GM23338 (cell line): ENCODE results near the gene TENT5C. TPM values are rescaled to one million over a fixed set of nuclear protein-coding genes. Genes with fewer than 3 reads are reported as not detected.
A peak's percentile ranks its signal among the peaks of the same experiment; 100 is the strongest.

Experiments used
- ATAC-seq: fragments of 200-7000 bp; cut with Tn5 transposase; 3 replicates; pipeline ENCODE4 v1.9.1; 2020
- DNase-seq: peaks from one replicate; pipeline ENCODE4 v3.0.0-alpha.2; 2015; ENCODE audit warnings: low spot score
- H2AFZ ChIP-seq: fragments of 200-600 bp; sonication (generic); 2 replicates; pipeline ENCODE4 v1.8.0; 2016; ENCODE audit warnings: antibody characterized with exemption, mild to moderate bottlenecking, moderate library complexity
- H3F3A ChIP-seq: fragments of 200-600 bp; sonication (generic); replicated peaks from 2 replicates; pipeline ENCODE4 v1.8.0; 2017; ENCODE audit warnings: antibody characterized with exemption, mixed run types, low read depth
- H3K27ac ChIP-seq: fragments of 200-600 bp; sonication (generic); 2 replicates; pipeline ENCODE4 v1.6.1; 2016; ENCODE audit warnings: low read depth
- H3K27me3 ChIP-seq: fragments of 200-600 bp; sonication (generic); 2 replicates; pipeline ENCODE4 v1.8.0; 2016; ENCODE audit warnings: mild to moderate bottlenecking, mixed run types, moderate library complexity; ENCODE audit not compliant: insufficient read depth
- H3K36me3 ChIP-seq: fragments of 200-600 bp; sonication (generic); 2 replicates; pipeline ENCODE4 v1.8.0; 2016; ENCODE audit warnings: mild to moderate bottlenecking; ENCODE audit not compliant: insufficient read depth
- H3K4me1 ChIP-seq: fragments of 200-600 bp; sonication (generic); 2 replicates; pipeline ENCODE4 v1.8.0; 2016; ENCODE audit warnings: mild to moderate bottlenecking, moderate library complexity; ENCODE audit not compliant: insufficient read depth
- H3K4me2 ChIP-seq: fragments of 200-600 bp; sonication (generic); 2 replicates; pipeline ENCODE4 v1.7.1; 2017; ENCODE audit warnings: mixed run types
- H3K4me3 ChIP-seq: fragments of 200-600 bp; sonication (generic); 2 replicates; pipeline ENCODE4 v1.6.1; 2016; ENCODE audit warnings: mixed run types
- H3K79me2 ChIP-seq: fragments of 200-600 bp; sonication (generic); replicated peaks from 2 replicates; pipeline ENCODE4 v1.8.0; 2017; ENCODE audit warnings: mild to moderate bottlenecking; ENCODE audit not compliant: insufficient read depth
- H3K9me2 ChIP-seq: fragments of 200-600 bp; sonication (generic); 2 replicates; pipeline ENCODE4 v1.8.0; 2017; ENCODE audit not compliant: insufficient read depth
- H4K20me1 ChIP-seq: fragments of 200-600 bp; sonication (generic); replicated peaks from 2 replicates; pipeline ENCODE4 v1.8.0; 2017; ENCODE audit warnings: mild to moderate bottlenecking; ENCODE audit not compliant: insufficient read depth
- H3K27ac Mint-ChIP-seq: 2 replicates; pipeline ENCODE4 v1.8.0; 2020; ENCODE audit warnings: inconsistent platforms, mild to moderate bottlenecking, moderate library complexity, mixed read lengths
- H3K27me3 Mint-ChIP-seq: 3 replicates; pipeline ENCODE4 v1.8.0; 2022; ENCODE audit warnings: low read depth, mild to moderate bottlenecking, moderate library complexity, mixed read lengths, inconsistent platforms; ENCODE audit not compliant: insufficient read depth, poor library complexity
- H3K36me3 Mint-ChIP-seq: 3 replicates; pipeline ENCODE4 v1.8.0; 2021; ENCODE audit warnings: low read depth, mild to moderate bottlenecking, inconsistent platforms, moderate library complexity, mixed read lengths
- H3K4me1 Mint-ChIP-seq: 3 replicates; pipeline ENCODE4 v1.8.0; 2020; ENCODE audit warnings: mild to moderate bottlenecking, inconsistent platforms, mixed read lengths
- H3K4me3 Mint-ChIP-seq: 3 replicates; pipeline ENCODE4 v1.8.0; 2021; ENCODE audit warnings: moderate library complexity, mild to moderate bottlenecking, inconsistent platforms, mixed read lengths
- H3K9me3 Mint-ChIP-seq: 3 replicates; pipeline ENCODE4 v1.8.0; 2020; ENCODE audit warnings: moderate library complexity, mild to moderate bottlenecking, inconsistent platforms, mixed read lengths
- CREB1 ChIP-seq: fragments of 250-450 bp; sonication (Bioruptor Pico); IDR thresholded peaks from 2 replicates; pipeline ENCODE4 v1.5.0; 2020; ENCODE audit warnings: low read depth, mild to moderate bottlenecking, moderate library complexity
- EZH2 ChIP-seq: fragments of 200-600 bp; sonication (generic); IDR thresholded peaks from one replicate; pipeline ENCODE4 v1.8.0; 2017; ENCODE audit warnings: antibody characterized with exemption, mild to moderate bottlenecking, low read depth; ENCODE audit not compliant: unreplicated experiment
- EZH2phosphoT487 ChIP-seq: fragments of 200-600 bp; sonication (generic); IDR thresholded peaks from one replicate; pipeline ENCODE4 v1.8.1; 2018; ENCODE audit warnings: antibody characterized with exemption; ENCODE audit not compliant: unreplicated experiment
- JUNB ChIP-seq: IDR thresholded peaks from one replicate; pipeline ENCODE4 v1.6.1; 2016; ENCODE audit warnings: antibody characterized with exemption; ENCODE audit not compliant: unreplicated experiment
- NANOG ChIP-seq: IDR thresholded peaks from 2 replicates; pipeline ENCODE4 v1.6.1; 2016; ENCODE audit warnings: antibody characterized with exemption, borderline replicate concordance
- POLR2AphosphoS5 ChIP-seq: IDR thresholded peaks from 2 replicates; pipeline ENCODE4 v1.6.1; 2016; ENCODE audit warnings: antibody characterized with exemption, low read depth
- STAT1 ChIP-seq: IDR thresholded peaks from one replicate; pipeline ENCODE4 v1.6.1; 2016; ENCODE audit warnings: antibody characterized with exemption; ENCODE audit not compliant: unreplicated experiment
- ZNF114 ChIP-seq: fragments of 250-450 bp; sonication (Bioruptor Pico); IDR thresholded peaks from 2 replicates; pipeline ENCODE4 v1.5.0; 2020; ENCODE audit warnings: mild to moderate bottlenecking, moderate library complexity
- ZNF331 ChIP-seq: fragments of 250-450 bp; sonication (Bioruptor Pico); IDR thresholded peaks from 2 replicates; pipeline ENCODE4 v1.5.0; 2020; ENCODE audit warnings: low read depth, mild to moderate bottlenecking, moderate library complexity
- polyA plus RNA-seq: library from polyadenylated mRNA; unstranded; fragments of >200 nt; fragmentation: Nextera tagmentation; extraction: Ambion mirVana; gene quantifications from 2 replicates; pipeline ENCODE4 v1.2.1, GENCODE V29; 2016
- total RNA-seq: library from RNA; depleted of rRNA; stranded (reverse); fragments of >200 nt; shearing (Covaris generic); gene quantifications from 2 replicates; pipeline ENCODE4 v1.2.3, GENCODE V29; 2014
- TF ChIP-seq, protein P1 (sequence below): IDR thresholded peaks from one replicate; pipeline ENCODE4 v1.6.1; 2018; ENCODE audit warnings: antibody characterized with exemption; ENCODE audit not compliant: unreplicated experiment
- TF ChIP-seq, protein P2 (sequence below): fragments of 250-450 bp; sonication (Bioruptor Pico); IDR thresholded peaks from 2 replicates; pipeline ENCODE4 v1.5.0; 2020; ENCODE audit warnings: mild to moderate bottlenecking, moderate library complexity
- TF ChIP-seq, protein P3 (sequence below), 2 experiments: fragments of 200-600 bp in 1 of 2; sonication (generic) in 1 of 2; conservative IDR thresholded peaks; 2 replicates each; pipeline versions ENCODE4 v1.5.1 to v1.6.1; 2016 to 2017; ENCODE audit warnings: antibody characterized with exemption in 2 of 2, low read depth in 2 of 2, mild to moderate bottlenecking in 2 of 2, moderate library complexity in 1 of 2
- TF ChIP-seq, protein P4 (sequence below): IDR thresholded peaks from 2 replicates; pipeline ENCODE4 v1.6.1; 2016; ENCODE audit warnings: antibody characterized with exemption

TENT5C gene
- total and polyA plus RNA-seq, 2 experiments from 2014 or later: 0.23 to 0.80 TPM

DNA sequence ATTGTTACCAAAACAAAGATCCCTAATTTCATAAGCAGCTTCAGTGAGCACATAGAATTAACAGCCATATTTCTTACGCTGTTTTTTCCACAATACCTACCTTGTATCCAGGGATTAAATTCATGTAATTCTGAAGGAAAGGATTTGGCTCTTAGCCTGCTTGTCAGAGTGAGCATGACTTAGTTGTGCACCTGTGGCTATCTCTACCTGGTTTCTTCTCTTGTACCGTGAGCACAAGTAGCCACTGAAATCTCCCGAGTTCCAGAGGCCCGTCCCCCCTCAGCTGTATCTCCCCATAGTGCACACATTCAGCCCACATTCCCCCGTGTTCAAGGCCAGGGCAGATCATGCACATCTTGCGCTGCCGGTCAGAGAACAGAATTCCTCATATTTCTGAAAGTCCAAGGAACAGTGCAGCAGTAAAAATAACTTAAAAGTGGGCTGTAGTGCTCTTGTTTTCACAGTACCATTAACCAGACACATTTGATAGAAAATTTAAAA is 2.3 kb downstream of the TENT5C start:
- Histone ChIP-seq H3K9me2 (no peaks in the 10 kb centered on the region), H3K4me3 (peak overlapping the region; percentile 94; the same call in 1 of the 2 replicates), H3K27ac (no peak overlapping the region), H3K4me2 (peak overlapping the region; percentile 99), H3F3A (no peaks in the 10 kb centered on the region), H3K79me2 (no peaks in the 10 kb centered on the region), H2AFZ (no peak overlapping the region), H3K4me1 (peaks cover 21% of the 10 kb centered on the region), H3K27me3 (peaks cover 51% of the 10 kb centered on the region), H4K20me1 (no peaks in the 10 kb centered on the region), H3K36me3 (no peaks in the 10 kb centered on the region)
- peaks cover 31% of the 10 kb centered on the region for H3K4me1 Mint-ChIP-seq
- peaks cover 29% of the 10 kb centered on the region for H3K27me3 Mint-ChIP-seq
- H3K4me3 Mint-ChIP-seq: no peak overlapping the region; the same call in 2 of the 3 replicates
- DNase-seq (no peak), ATAC-seq (no peak)
- no peak overlapping the region for H3K27ac Mint-ChIP-seq
- no peaks in the 10 kb centered on the region for H3K36me3 Mint-ChIP-seq
- TF ChIP-seq ZNF331 (CRISPR knock-in tag): no peak
- TF ChIP-seq NANOG: no peak
- TF ChIP-seq, protein P1, sequence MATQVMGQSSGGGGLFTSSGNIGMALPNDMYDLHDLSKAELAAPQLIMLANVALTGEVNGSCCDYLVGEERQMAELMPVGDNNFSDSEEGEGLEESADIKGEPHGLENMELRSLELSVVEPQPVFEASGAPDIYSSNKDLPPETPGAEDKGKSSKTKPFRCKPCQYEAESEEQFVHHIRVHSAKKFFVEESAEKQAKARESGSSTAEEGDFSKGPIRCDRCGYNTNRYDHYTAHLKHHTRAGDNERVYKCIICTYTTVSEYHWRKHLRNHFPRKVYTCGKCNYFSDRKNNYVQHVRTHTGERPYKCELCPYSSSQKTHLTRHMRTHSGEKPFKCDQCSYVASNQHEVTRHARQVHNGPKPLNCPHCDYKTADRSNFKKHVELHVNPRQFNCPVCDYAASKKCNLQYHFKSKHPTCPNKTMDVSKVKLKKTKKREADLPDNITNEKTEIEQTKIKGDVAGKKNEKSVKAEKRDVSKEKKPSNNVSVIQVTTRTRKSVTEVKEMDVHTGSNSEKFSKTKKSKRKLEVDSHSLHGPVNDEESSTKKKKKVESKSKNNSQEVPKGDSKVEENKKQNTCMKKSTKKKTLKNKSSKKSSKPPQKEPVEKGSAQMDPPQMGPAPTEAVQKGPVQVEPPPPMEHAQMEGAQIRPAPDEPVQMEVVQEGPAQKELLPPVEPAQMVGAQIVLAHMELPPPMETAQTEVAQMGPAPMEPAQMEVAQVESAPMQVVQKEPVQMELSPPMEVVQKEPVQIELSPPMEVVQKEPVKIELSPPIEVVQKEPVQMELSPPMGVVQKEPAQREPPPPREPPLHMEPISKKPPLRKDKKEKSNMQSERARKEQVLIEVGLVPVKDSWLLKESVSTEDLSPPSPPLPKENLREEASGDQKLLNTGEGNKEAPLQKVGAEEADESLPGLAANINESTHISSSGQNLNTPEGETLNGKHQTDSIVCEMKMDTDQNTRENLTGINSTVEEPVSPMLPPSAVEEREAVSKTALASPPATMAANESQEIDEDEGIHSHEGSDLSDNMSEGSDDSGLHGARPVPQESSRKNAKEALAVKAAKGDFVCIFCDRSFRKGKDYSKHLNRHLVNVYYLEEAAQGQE: no peak
- TF ChIP-seq, protein P2, sequence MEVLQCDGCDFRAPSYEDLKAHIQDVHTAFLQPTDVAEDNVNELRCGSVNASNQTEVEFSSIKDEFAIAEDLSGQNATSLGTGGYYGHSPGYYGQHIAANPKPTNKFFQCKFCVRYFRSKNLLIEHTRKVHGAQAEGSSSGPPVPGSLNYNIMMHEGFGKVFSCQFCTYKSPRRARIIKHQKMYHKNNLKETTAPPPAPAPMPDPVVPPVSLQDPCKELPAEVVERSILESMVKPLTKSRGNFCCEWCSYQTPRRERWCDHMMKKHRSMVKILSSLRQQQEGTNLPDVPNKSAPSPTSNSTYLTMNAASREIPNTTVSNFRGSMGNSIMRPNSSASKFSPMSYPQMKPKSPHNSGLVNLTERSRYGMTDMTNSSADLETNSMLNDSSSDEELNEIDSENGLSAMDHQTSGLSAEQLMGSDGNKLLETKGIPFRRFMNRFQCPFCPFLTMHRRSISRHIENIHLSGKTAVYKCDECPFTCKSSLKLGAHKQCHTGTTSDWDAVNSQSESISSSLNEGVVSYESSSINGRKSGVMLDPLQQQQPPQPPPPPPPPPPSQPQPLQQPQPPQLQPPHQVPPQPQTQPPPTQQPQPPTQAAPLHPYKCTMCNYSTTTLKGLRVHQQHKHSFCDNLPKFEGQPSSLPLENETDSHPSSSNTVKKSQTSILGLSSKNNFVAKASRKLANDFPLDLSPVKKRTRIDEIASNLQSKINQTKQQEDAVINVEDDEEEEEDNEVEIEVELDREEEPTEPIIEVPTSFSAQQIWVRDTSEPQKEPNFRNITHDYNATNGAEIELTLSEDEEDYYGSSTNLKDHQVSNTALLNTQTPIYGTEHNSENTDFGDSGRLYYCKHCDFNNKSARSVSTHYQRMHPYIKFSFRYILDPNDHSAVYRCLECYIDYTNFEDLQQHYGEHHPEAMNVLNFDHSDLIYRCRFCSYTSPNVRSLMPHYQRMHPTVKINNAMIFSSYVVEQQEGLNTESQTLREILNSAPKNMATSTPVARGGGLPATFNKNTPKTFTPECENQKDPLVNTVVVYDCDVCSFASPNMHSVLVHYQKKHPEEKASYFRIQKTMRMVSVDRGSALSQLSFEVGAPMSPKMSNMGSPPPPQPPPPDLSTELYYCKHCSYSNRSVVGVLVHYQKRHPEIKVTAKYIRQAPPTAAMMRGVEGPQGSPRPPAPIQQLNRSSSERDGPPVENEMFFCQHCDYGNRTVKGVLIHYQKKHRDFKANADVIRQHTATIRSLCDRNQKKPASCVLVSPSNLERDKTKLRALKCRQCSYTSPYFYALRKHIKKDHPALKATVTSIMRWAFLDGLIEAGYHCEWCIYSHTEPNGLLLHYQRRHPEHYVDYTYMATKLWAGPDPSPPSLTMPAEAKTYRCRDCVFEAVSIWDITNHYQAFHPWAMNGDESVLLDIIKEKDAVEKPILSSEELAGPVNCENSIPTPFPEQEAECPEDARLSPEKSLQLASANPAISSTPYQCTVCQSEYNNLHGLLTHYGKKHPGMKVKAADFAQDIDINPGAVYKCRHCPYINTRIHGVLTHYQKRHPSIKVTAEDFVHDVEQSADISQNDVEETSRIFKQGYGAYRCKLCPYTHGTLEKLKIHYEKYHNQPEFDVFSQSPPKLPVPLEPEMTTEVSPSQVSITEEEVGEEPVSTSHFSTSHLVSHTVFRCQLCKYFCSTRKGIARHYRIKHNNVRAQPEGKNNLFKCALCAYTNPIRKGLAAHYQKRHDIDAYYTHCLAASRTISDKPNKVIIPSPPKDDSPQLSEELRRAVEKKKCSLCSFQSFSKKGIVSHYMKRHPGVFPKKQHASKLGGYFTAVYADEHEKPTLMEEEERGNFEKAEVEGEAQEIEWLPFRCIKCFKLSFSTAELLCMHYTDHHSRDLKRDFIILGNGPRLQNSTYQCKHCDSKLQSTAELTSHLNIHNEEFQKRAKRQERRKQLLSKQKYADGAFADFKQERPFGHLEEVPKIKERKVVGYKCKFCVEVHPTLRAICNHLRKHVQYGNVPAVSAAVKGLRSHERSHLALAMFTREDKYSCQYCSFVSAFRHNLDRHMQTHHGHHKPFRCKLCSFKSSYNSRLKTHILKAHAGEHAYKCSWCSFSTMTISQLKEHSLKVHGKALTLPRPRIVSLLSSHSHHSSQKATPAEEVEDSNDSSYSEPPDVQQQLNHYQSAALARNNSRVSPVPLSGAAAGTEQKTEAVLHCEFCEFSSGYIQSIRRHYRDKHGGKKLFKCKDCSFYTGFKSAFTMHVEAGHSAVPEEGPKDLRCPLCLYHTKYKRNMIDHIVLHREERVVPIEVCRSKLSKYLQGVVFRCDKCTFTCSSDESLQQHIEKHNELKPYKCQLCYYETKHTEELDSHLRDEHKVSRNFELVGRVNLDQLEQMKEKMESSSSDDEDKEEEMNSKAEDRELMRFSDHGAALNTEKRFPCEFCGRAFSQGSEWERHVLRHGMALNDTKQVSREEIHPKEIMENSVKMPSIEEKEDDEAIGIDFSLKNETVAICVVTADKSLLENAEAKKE: no peak
- no peak for TF ChIP-seq JUNB
- no peak for TF ChIP-seq CREB1
- TF ChIP-seq ZNF114 (CRISPR knock-in tag): no peak
- TF ChIP-seq STAT1: no peak
- no peak for TF ChIP-seq POLR2AphosphoS5
- no peak for TF ChIP-seq EZH2
- TF ChIP-seq EZH2phosphoT487: no peak
- TF ChIP-seq, protein P3, sequence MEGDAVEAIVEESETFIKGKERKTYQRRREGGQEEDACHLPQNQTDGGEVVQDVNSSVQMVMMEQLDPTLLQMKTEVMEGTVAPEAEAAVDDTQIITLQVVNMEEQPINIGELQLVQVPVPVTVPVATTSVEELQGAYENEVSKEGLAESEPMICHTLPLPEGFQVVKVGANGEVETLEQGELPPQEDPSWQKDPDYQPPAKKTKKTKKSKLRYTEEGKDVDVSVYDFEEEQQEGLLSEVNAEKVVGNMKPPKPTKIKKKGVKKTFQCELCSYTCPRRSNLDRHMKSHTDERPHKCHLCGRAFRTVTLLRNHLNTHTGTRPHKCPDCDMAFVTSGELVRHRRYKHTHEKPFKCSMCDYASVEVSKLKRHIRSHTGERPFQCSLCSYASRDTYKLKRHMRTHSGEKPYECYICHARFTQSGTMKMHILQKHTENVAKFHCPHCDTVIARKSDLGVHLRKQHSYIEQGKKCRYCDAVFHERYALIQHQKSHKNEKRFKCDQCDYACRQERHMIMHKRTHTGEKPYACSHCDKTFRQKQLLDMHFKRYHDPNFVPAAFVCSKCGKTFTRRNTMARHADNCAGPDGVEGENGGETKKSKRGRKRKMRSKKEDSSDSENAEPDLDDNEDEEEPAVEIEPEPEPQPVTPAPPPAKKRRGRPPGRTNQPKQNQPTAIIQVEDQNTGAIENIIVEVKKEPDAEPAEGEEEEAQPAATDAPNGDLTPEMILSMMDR (conservative IDR thresholded peaks at IDR 0.05; ENCODE audit: low read depth in 2 of 2): no peak
- TF ChIP-seq, protein P4, sequence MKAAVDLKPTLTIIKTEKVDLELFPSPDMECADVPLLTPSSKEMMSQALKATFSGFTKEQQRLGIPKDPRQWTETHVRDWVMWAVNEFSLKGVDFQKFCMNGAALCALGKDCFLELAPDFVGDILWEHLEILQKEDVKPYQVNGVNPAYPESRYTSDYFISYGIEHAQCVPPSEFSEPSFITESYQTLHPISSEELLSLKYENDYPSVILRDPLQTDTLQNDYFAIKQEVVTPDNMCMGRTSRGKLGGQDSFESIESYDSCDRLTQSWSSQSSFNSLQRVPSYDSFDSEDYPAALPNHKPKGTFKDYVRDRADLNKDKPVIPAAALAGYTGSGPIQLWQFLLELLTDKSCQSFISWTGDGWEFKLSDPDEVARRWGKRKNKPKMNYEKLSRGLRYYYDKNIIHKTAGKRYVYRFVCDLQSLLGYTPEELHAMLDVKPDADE: no peak
- H3K9me3 Mint-ChIP-seq: no peaks in the 10 kb centered on the region
